HCT116 (cell line): ENCODE results near the gene KLK7. TPM values are rescaled to one million over a fixed set of nuclear protein-coding genes. Genes with fewer than 3 reads are reported as not detected.

Experiments
- ATAC-seq: fragments of 200-7000 bp; cut with Tn5 transposase; 2 replicates; pipeline ENCODE4 v1.9.1; 2020; ENCODE audit warnings: mild to moderate bottlenecking, moderate library complexity
- BruUV-seq: library from RNA; stranded (reverse); fragments of 400-500 nt; replicated peaks from 2 replicates; lab custom pipeline; 2021; lab: Mats Ljungman, UMichigan
- CTCF ChIA-PET: fragments of 300-600 bp; sonication (Branson Sonifier 250); formaldehyde crosslinking; loops from one replicate; lab custom pipeline; 2021; ENCODE audit warnings: antibody characterized with exemption; lab: Charles Lee
- POLR2A ChIA-PET: fragments of 300-600, 350-600 bp; sonication (Branson Sonifier 250); formaldehyde crosslinking; loops from one replicate; lab custom pipeline; 2021; ENCODE audit warnings: antibody characterized with exemption; lab: Charles Lee
- RAD21 ChIA-PET, 2 experiments: fragments of 300-600 bp; sonication (Branson Sonifier 250); formaldehyde crosslinking; loops; one replicate each; lab custom pipeline; 2023; ENCODE audit warnings: low total read pairs in 2 of 2; ENCODE audit not compliant: uncharacterized antibody in 2 of 2, unreplicated experiment in 2 of 2, low non-redundant PET in 1 of 2; lab: Charles Lee
- DNase-seq: peaks from one replicate; pipeline ENCODE4 v3.0.0-alpha.2; 2010; ENCODE audit warnings: low read depth, low spot score
- H2AFZ ChIP-seq: fragments of 200-600 bp; shearing (Covaris generic), sonication (generic); 2 replicates; pipeline ENCODE4 v1.6.1; 2017; ENCODE audit warnings: low read depth, mixed run types, mixed read lengths, antibody characterized with exemption, low read length; ENCODE audit not compliant: poor library complexity, severe bottlenecking
- H3K27ac ChIP-seq: 2 replicates; pipeline ENCODE4 v1.5.1; 2012; ENCODE audit warnings: low read depth, low read length
- H3K27me3 ChIP-seq: fragments of 200-600 bp; sonication (generic); 2 replicates; pipeline ENCODE4 v1.6.1; 2016; ENCODE audit warnings: mixed run types, low read length, mixed read lengths; ENCODE audit not compliant: insufficient read depth
- H3K36me3 ChIP-seq, 2 experiments: fragments of 200-500 bp in 1 of 2; fragments of 200-600 bp in 1 of 2; sonication (Bioruptor generic) in 1 of 2; sonication (generic) in 1 of 2; 2 replicates each; pipeline versions ENCODE4 v1.5.1 to v1.6.1; 2014 to 2016; ENCODE audit warnings: low read length in 2 of 2, inconsistent platforms in 1 of 2, mixed read lengths in 1 of 2, mixed run types in 1 of 2; ENCODE audit not compliant: insufficient read depth in 2 of 2, control insufficient read depth in 1 of 2
- H3K4me1 ChIP-seq, 2 experiments: fragments of 200-600 bp in 1 of 2; sonication (generic) in 1 of 2; 2 replicates each; pipeline versions ENCODE4 v1.5.1 to v1.6.1; 2012 to 2017; ENCODE audit warnings: low read length in 2 of 2, inconsistent platforms in 1 of 2, mild to moderate bottlenecking in 1 of 2, mixed read lengths in 1 of 2, mixed run types in 1 of 2, moderate library complexity in 1 of 2; ENCODE audit not compliant: insufficient read depth in 2 of 2, control insufficient read depth in 1 of 2
- H3K4me2 ChIP-seq: fragments of 200-600 bp; sonication (generic); 2 replicates; pipeline ENCODE4 v1.6.1; 2017; ENCODE audit warnings: mixed run types, low read length, mixed read lengths
- H3K4me3 ChIP-seq, 2 experiments: fragments of 200-600 bp in 1 of 2; sonication (generic) in 1 of 2; replicated peaks in 1 of 2; 2 replicates each; pipeline ENCODE4 v1.5.1; 2011 to 2016; ENCODE audit warnings: low read length in 2 of 2, control low read depth in 1 of 2, low read depth in 1 of 2, mild to moderate bottlenecking in 1 of 2, mixed read lengths in 1 of 2, mixed run types in 1 of 2
- H3K79me2 ChIP-seq: fragments of 200-600 bp; sonication (generic); 2 replicates; pipeline ENCODE4 v1.6.1; 2017; ENCODE audit warnings: mild to moderate bottlenecking, mixed run types, low read length, moderate library complexity, mixed read lengths; ENCODE audit not compliant: insufficient read depth
- H3K9ac ChIP-seq: fragments of 200-600 bp; sonication (generic); 2 replicates; pipeline ENCODE4 v1.6.1; 2016; ENCODE audit warnings: low read length, mixed read lengths
- H3K9me2 ChIP-seq: fragments of 200-600 bp; sonication (generic), shearing (Covaris generic); 2 replicates; pipeline ENCODE4 v1.6.1; 2017; ENCODE audit warnings: mixed run types, mild to moderate bottlenecking, moderate library complexity; ENCODE audit not compliant: insufficient read depth
- H3K9me3 ChIP-seq, 2 experiments: fragments of 200-500 bp in 1 of 2; fragments of 200-600 bp in 1 of 2; sonication (Bioruptor generic) in 1 of 2; sonication (generic) in 1 of 2; 2 replicates each; pipeline ENCODE4 v1.6.1; 2014 to 2017; ENCODE audit warnings: low read length in 2 of 2, mixed read lengths in 2 of 2, inconsistent platforms in 1 of 2, low read depth in 1 of 2, mild to moderate bottlenecking in 1 of 2, mixed run types in 1 of 2, moderate library complexity in 1 of 2; ENCODE audit not compliant: control insufficient read depth in 1 of 2, insufficient read depth in 1 of 2
- H4K20me1 ChIP-seq: fragments of 200-600 bp; sonication (generic), shearing (Covaris generic); 2 replicates; pipeline ENCODE4 v1.6.1; 2017; ENCODE audit warnings: mixed run types, mild to moderate bottlenecking, moderate library complexity; ENCODE audit not compliant: insufficient read depth
- CTCF ChIP-seq, 3 experiments: fragments of 200-600 bp in 1 of 3; sonication (generic) in 1 of 3; IDR thresholded peaks in 2 of 3; conservative IDR thresholded peaks in 1 of 3; 2 replicates each; pipeline ENCODE4 v1.5.1; 2012 to 2017; ENCODE audit warnings: low read depth in 2 of 3, low read length in 2 of 3, antibody characterized with exemption in 1 of 3, borderline replicate concordance in 1 of 3, control low read depth in 1 of 3, mild to moderate bottlenecking in 1 of 3, mixed read lengths in 1 of 3, mixed run types in 1 of 3, moderate library complexity in 1 of 3; ENCODE audit not compliant: insufficient read depth in 1 of 3
- EGR1 ChIP-seq: IDR thresholded peaks from 2 replicates; pipeline ENCODE4 v1.6.1; 2012; ENCODE audit warnings: low read depth
- ELF1 ChIP-seq: IDR thresholded peaks from 2 replicates; pipeline ENCODE4 v1.6.1; 2012; ENCODE audit warnings: low read depth, borderline replicate concordance
- EZH2 ChIP-seq: fragments of 200-600 bp; sonication (generic); IDR thresholded peaks from 2 replicates; pipeline ENCODE4 v1.6.1; 2017; ENCODE audit warnings: antibody characterized with exemption, mixed run types
- EZH2phosphoT487 ChIP-seq: fragments of 200-600 bp; IDR thresholded peaks from 2 replicates; pipeline ENCODE4 v1.6.1; 2018; ENCODE audit warnings: antibody characterized with exemption, borderline replicate concordance
- JUND ChIP-seq: IDR thresholded peaks from 2 replicates; pipeline ENCODE4 v1.6.1; 2012
- MAX ChIP-seq: IDR thresholded peaks from 2 replicates; pipeline ENCODE4 v1.6.1; 2012
- POLR2A ChIP-seq: IDR thresholded peaks from 2 replicates; pipeline ENCODE4 v1.7.0; 2011; ENCODE audit warnings: borderline replicate concordance; ENCODE audit not compliant: insufficient read depth, insufficient read length; ENCODE audit errors: extremely low read depth
- POLR2AphosphoS5 ChIP-seq: IDR thresholded peaks from 2 replicates; pipeline ENCODE4 v1.6.1; 2011; ENCODE audit warnings: mild to moderate bottlenecking, low read depth, low read length, moderate library complexity
- REST ChIP-seq: IDR thresholded peaks from 2 replicates; pipeline ENCODE4 v1.6.1; 2012; ENCODE audit warnings: low read depth
- SIN3A ChIP-seq: IDR thresholded peaks from 2 replicates; pipeline ENCODE4 v1.6.1; 2012; ENCODE audit warnings: low read depth
- TCF7L2 ChIP-seq: IDR thresholded peaks from 2 replicates; pipeline ENCODE4 v1.7.0; 2011; ENCODE audit warnings: borderline replicate concordance, inconsistent platforms; ENCODE audit not compliant: insufficient read depth, insufficient read length; ENCODE audit errors: extremely low read depth
- ZFX ChIP-seq: fragments of 450-650 bp; IDR thresholded peaks from 2 replicates; pipeline ENCODE4 v1.6.1; 2017
- intact Hi-C: fragments of 100-400 bp; cut with micrococcal nuclease; formaldehyde crosslinking; loops from 2 replicates; pipeline ENCODE4 v1.10.0; 2022
- total RNA-seq: library from RNA; stranded (reverse); gene quantifications from one replicate; pipeline ENCODE4 v1.2.1, GENCODE V29; 2021; ENCODE audit not compliant: unreplicated experiment

Gene KLK7
- total RNA-seq, 1 experiment from 2014 or later = 30.5 TPM

GRCh38 chr19:51029718-51030117, 46.0 kb upstream of the KLK7 start:
- no peak overlapping the region for H3K27ac ChIP-seq
- H3K4me1 ChIP-seq = peaks cover 0 to 12% of the 10 kb centered on the region in 2 experiments; a peak in 2 of 4 replicates
- ATAC-seq (peak; percentile 67), DNase-seq (no peak)
- intact Hi-C loops = no loop called here
- RAD21 ChIA-PET = no interaction called here
- no peaks in the 10 kb centered on the region for H3K79me2 ChIP-seq
- H3K4me3 ChIP-seq = no peak overlapping the region
- H3K27me3 ChIP-seq = no peaks in the 10 kb centered on the region
- BruUV-seq = no TSS peak
- H3K9ac ChIP-seq = no peak overlapping the region
- no peak overlapping the region for H3K4me2 ChIP-seq
- no peaks in the 10 kb centered on the region for H3K36me3 ChIP-seq
- H2AFZ ChIP-seq = no peak overlapping the region
- no peaks in the 10 kb centered on the region for H3K9me2 ChIP-seq
- CTCF ChIA-PET = no interaction called here
- H4K20me1 ChIP-seq = no peaks in the 10 kb centered on the region
- no peaks in the 10 kb centered on the region for H3K9me3 ChIP-seq
- POLR2A ChIA-PET = no interaction called here
- TF ChIP-seq JUND (no peak), ELF1 (no peak), POLR2A (no peak), REST (no peak), EGR1 (no peak), POLR2AphosphoS5 (no peak), SIN3A (no peak), EZH2 (no peak), ZFX (no peak), EZH2phosphoT487 (no peak), CTCF (IDR thresholded peaks at IDR 0.05 in 2 of 3, conservative IDR thresholded peaks at IDR 0.05 in 1 of 3; ENCODE audit: borderline replicate concordance in 1 of 3, insufficient read depth in 1 of 3, low read depth in 2 of 3, low read length in 2 of 3) (no peak), TCF7L2 (no peak), MAX (no peak)
